GM10248 (cell line): Measurements from ENCODE around the gene RYR1.
A peak's percentile ranks its signal among the peaks of the same experiment; 100 is the strongest.

ENCODE experiments used
- CTCF ChIA-PET: fragments of 300-600 bp; sonication (Branson Sonifier 250); formaldehyde crosslinking; extraction: SDS; loops from one replicate; lab custom pipeline; 2021; ENCODE audit warnings: antibody characterized with exemption; lab: Yijun Ruan, JAX
- POLR2A ChIA-PET: fragments of 350-650 bp; sonication (Branson Sonifier 250); formaldehyde crosslinking; extraction: SDS; loops from one replicate; lab custom pipeline; 2020; ENCODE audit warnings: antibody characterized with exemption; lab: Yijun Ruan, JAX
- DNase-seq: peaks from one replicate; pipeline ENCODE4 v3.0.0; 2012; ENCODE audit errors: extremely low spot score
- CTCF ChIP-seq: IDR thresholded peaks from 2 replicates; pipeline ENCODE4 v1.5.1; 2012; ENCODE audit warnings: mild to moderate bottlenecking, low read depth; ENCODE audit errors: extremely low read depth, missing control alignments, control extremely low read depth

The RYR1 gene

GRCh38 chr19:38617764-38618589, 184.5 kb downstream of the RYR1 start, which contains the start of gene MAP4K1:
Gene MAP4K1, minus strand, starts transcription at chr19:38617953. Its CDS starts 58 bp downstream, at chr19:38617895.
- TF ChIP-seq CTCF, result no peak
- DNase-seq, result peak; percentile 86
- CTCF ChIA-PET, result interaction anchor here (1.0 to 11.5 kb wide), 9 partner anchors 8 to 215 kb away, joined by 3 to 91 read pairs (median 5); partner anchors contain the start of gene FAM98C
- POLR2A ChIA-PET, result interaction anchor here (0.7 to 1.4 kb wide), 4 partner anchors 11 to 61 kb away, joined by 3 to 4 read pairs (median 4); partner anchors contain the start of gene ACTN4

GRCh38 chr19:38618590-38619360, 185.3 kb downstream of the RYR1 start, which contains the start of gene EIF3K:
Gene EIF3K, plus strand, starts transcription at chr19:38619188. Its CDS starts 81 bp downstream, at chr19:38619269.
- DNase-seq, result peak; percentile 99
- no peak for TF ChIP-seq CTCF
- CTCF ChIA-PET, result interaction anchor here (1.0 to 11.5 kb wide), 11 partner anchors 10 to 333 kb away, joined by 3 to 91 read pairs (median 5); partner anchors contain the start of gene FAM98C
- POLR2A ChIA-PET, result interaction anchor here (0.6 to 1.4 kb wide), 4 partner anchors 11 to 382 kb away, joined by 3 to 6 read pairs (median 4); partner anchors contain the start of gene ACTN4

GRCh38 chr19:38619361-38620174, 186.1 kb downstream of the RYR1 start:
- DNase-seq, result no peak
- TF ChIP-seq CTCF, result no peak
- CTCF ChIA-PET, result interaction anchor here (1.0 to 11.5 kb wide), 11 partner anchors 9 to 333 kb away, joined by 3 to 91 read pairs (median 3); partner anchors contain the start of gene FAM98C
- POLR2A ChIA-PET, result interaction anchor here (1.2 kb wide), 1 partner anchor 28 kb away, joined by 4 read pairs; the partner anchor contains the start of gene ACTN4

- ChIA-PET CTCF (interaction anchor here (1.2 to 3.2 kb wide), 3 partner anchors 7 to 11 kb away, joined by 3 to 18 read pairs (median 8); partner anchors contain the start of gene MAP4K1), POLR2A (no interaction called here)
- no peak for DNase-seq
- TF ChIP-seq CTCF, result no peak
Observed at GRCh38 chr19:38624822-38625221, 191.3 kb downstream of the RYR1 start.

GRCh38 chr19:38626401-38626800, 192.9 kb downstream of the RYR1 start:
- no peak for TF ChIP-seq CTCF
- ChIA-PET CTCF (interaction anchor here (1.4 to 3.2 kb wide), 4 partner anchors 8 to 111 kb away, joined by 3 to 18 read pairs (median 4); partner anchors contain the start of gene MAP4K1), POLR2A (no interaction called here)
- DNase-seq, result no peak
